ENCODE results near the gene GHRL. TPM values are rescaled to one million over a fixed set of nuclear protein-coding genes. Genes with fewer than 3 reads are reported as not detected.

Gene GHRL
- total and polyA plus RNA-seq, 2 donors from 2014 or later = 0.73 to 1.2 TPM

DNA sequence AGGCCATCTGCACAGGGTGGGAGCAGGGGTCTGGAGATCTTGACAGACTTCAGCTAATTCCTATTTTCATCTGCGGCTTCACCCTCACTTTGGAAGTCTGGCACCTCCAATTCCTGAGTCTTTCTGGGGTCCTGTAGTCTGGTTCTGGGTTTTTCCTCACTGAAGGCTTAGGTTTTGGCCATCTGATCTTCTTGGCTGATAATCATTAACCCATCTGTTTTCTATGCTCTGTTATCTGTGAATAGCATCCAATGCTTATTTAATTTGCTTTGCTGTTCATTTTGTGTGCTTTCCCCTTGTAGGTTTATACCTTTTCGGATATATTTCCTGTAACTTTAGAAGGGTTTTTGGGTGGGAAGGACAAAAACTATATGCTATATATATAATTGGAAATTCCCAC lies 26.9 kb downstream of the GHRL start:
- H3K4me3 ChIP-seq (ENCODE audit: low read length in 3 of 3) = no peak overlapping the region
- FAIRE-seq (no peak), DNase-seq (no peak)
- intact Hi-C loops (cut with DNase I) = no loop called here
- H3K27me3 ChIP-seq (ENCODE audit: control insufficient read depth, insufficient read depth, low read length) = no peaks in the 10 kb centered on the region
- no peak overlapping the region for H3K27ac ChIP-seq (ENCODE audit: low read depth in 2 of 2, low read length in 2 of 2)
- H3K9me3 ChIP-seq (ENCODE audit: control insufficient read depth in 2 of 3, insufficient read depth in 1 of 3, low read length in 3 of 3) = no peaks in the 10 kb centered on the region
- H3K9ac ChIP-seq (ENCODE audit: low read length in 3 of 3) = no peak overlapping the region
- TF ChIP-seq, protein P1, sequence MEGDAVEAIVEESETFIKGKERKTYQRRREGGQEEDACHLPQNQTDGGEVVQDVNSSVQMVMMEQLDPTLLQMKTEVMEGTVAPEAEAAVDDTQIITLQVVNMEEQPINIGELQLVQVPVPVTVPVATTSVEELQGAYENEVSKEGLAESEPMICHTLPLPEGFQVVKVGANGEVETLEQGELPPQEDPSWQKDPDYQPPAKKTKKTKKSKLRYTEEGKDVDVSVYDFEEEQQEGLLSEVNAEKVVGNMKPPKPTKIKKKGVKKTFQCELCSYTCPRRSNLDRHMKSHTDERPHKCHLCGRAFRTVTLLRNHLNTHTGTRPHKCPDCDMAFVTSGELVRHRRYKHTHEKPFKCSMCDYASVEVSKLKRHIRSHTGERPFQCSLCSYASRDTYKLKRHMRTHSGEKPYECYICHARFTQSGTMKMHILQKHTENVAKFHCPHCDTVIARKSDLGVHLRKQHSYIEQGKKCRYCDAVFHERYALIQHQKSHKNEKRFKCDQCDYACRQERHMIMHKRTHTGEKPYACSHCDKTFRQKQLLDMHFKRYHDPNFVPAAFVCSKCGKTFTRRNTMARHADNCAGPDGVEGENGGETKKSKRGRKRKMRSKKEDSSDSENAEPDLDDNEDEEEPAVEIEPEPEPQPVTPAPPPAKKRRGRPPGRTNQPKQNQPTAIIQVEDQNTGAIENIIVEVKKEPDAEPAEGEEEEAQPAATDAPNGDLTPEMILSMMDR (IDR thresholded peaks at IDR 0.05; ENCODE audit: borderline replicate concordance, extremely low read depth, insufficient read depth) = no peak
- peaks cover 0 to 15% (median 7%) of the 10 kb centered on the region in 3 donors for H3K4me1 ChIP-seq (ENCODE audit: control insufficient read depth in 2 of 3, insufficient read depth in 2 of 3, low read depth in 1 of 3, low read length in 3 of 3)
- peaks cover 0 to 20% (median 14%) of the 10 kb centered on the region in 3 donors for H3K36me3 ChIP-seq (ENCODE audit: control insufficient read depth in 2 of 3, insufficient read depth in 3 of 3, low read length in 3 of 3)

DNA sequence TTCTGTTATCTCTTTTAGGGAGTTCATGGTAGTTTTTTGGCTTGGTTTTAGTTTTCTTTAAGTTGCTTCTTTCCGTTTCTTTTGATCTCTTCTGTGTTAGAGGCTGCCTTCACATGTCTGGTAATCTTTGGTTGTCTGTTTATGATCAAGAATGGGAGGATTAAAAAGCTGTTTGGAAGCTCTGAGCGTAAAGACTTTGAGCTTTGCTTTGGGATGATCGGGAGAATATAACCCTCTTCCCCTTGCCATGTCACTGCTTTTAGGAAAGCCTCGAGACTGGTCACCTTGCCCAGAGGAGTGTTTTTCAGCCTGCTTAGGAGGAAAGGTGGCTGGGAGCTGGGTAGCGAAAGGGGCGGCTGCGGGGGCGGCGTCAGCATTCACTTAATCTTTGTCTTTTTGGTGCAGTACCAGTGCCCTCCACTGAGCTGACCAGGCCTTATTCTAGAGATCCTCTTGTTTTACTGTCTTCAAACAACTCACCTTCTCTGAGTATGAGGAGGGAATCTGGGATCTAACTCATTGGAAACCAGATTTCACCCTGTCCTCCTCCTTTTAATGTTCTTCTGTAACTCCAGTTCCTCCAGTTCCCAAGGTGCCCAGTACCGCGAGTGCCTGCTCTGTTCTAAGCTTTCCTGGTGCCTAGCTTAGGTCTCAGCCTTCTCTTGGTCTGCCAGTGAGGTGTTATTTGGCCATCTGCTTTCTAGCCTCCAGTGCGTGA lies 28.9 kb downstream of the GHRL start:
- no peak for FAIRE-seq
- Histone ChIP-seq H3K36me3 (ENCODE audit: control insufficient read depth in 2 of 3, insufficient read depth in 3 of 3, low read length in 3 of 3) (peaks cover 0 to 14% (median 11%) of the 10 kb centered on the region in 3 donors), H3K4me3 (ENCODE audit: low read length in 3 of 3) (no peak overlapping the region), H3K4me1 (ENCODE audit: control insufficient read depth in 2 of 3, insufficient read depth in 2 of 3, low read depth in 1 of 3, low read length in 3 of 3) (peaks cover 0 to 15% (median 7%) of the 10 kb centered on the region in 3 donors), H3K9ac (ENCODE audit: low read length in 3 of 3) (peak overlapping the region in 1 of 3 donors; percentile 44), H3K27ac (ENCODE audit: low read depth in 2 of 2, low read length in 2 of 2) (peak overlapping the region in 1 of 2 donors; percentile 27), H3K9me3 (ENCODE audit: control insufficient read depth in 2 of 3, insufficient read depth in 1 of 3, low read length in 3 of 3) (no peaks in the 10 kb centered on the region), H3K27me3 (ENCODE audit: control insufficient read depth, insufficient read depth, low read length) (no peaks in the 10 kb centered on the region)
- intact Hi-C loops (cut with DNase I) = no loop called here
- TF ChIP-seq, protein P1 (IDR thresholded peaks at IDR 0.05; ENCODE audit: borderline replicate concordance, extremely low read depth, insufficient read depth) = peak; percentile 32
- peak in 4 of 5 donors; percentile 48 to 74 (median 62) for DNase-seq

DNA sequence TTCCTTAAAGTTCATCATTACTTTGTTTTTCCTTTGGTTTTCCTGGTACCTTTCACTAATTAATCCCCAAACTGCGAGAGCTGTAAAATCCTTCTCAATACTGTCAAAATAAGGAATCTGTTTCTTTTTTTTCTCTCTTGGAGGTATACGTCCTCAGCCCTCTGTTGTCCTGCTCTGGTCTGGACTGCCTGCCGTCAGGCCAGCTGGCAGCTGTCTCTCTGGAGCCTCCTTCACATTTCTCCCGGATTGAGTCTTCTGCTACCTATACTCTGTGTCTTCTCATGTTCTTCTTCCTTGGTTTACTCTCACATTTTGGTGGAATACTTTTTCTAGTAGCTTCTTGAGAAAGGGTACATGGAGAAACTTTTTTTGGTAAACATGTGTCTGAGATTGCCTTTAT lies 30.7 kb downstream of the GHRL start:
- Histone ChIP-seq H3K9me3 (ENCODE audit: control insufficient read depth in 2 of 3, insufficient read depth in 1 of 3, low read length in 3 of 3) (no peaks in the 10 kb centered on the region), H3K4me1 (ENCODE audit: control insufficient read depth in 2 of 3, insufficient read depth in 2 of 3, low read depth in 1 of 3, low read length in 3 of 3) (peaks cover 0 to 15% (median 7%) of the 10 kb centered on the region in 3 donors), H3K27me3 (ENCODE audit: control insufficient read depth, insufficient read depth, low read length) (no peaks in the 10 kb centered on the region), H3K36me3 (ENCODE audit: control insufficient read depth in 2 of 3, insufficient read depth in 3 of 3, low read length in 3 of 3) (peaks cover 0 to 14% (median 11%) of the 10 kb centered on the region in 3 donors), H3K4me3 (ENCODE audit: low read length in 3 of 3) (no peak overlapping the region), H3K9ac (ENCODE audit: low read length in 3 of 3) (no peak overlapping the region), H3K27ac (ENCODE audit: low read depth in 2 of 2, low read length in 2 of 2) (no peak overlapping the region)
- TF ChIP-seq, protein P1 (IDR thresholded peaks at IDR 0.05; ENCODE audit: borderline replicate concordance, extremely low read depth, insufficient read depth) = no peak
- FAIRE-seq (no peak), DNase-seq (no peak)
- intact Hi-C loops (cut with DNase I) = no loop called here

Measured in kidney (tissue), 14 donors.